ENCODE data around the gene COL11A2. TPM values are rescaled to one million over a fixed set of nuclear protein-coding genes. Genes with fewer than 3 reads are reported as not detected.

COL11A2 gene
- total and polyA plus RNA-seq, 12 donors: 0.05 to 7.2 (median 0.44) TPM

GRCh38 chr6:33171016-33171879 is 21.0 kb downstream of the COL11A2 start:
- no peaks in the 10 kb centered on the region for H3K9me3 ChIP-seq (replicated peaks in 1 of 3)
- H3K4me3 ChIP-seq: no peak overlapping the region
- intact Hi-C loops (cut with DNase I): no loop called here
- H3K27ac ChIP-seq: no peak overlapping the region
- H3K27me3 ChIP-seq: no peaks in the 10 kb centered on the region
- no peak for DNase-seq
- 81 to 85% (median 83%) methylated on average over 4 to 11 of the region's 11 CpGs for WGBS, 4 donors
- H3K36me3 ChIP-seq (replicated peaks in 1 of 2): no peaks in the 10 kb centered on the region
- no peak for TF ChIP-seq POLR2A (IDR thresholded peaks at IDR 0.05)
- no peak for TF ChIP-seq CTCF (IDR thresholded peaks at IDR 0.05)
- H3K4me1 ChIP-seq (replicated peaks in 1 of 2): no peaks in the 10 kb centered on the region

- no peaks in the 10 kb centered on the region for H3K4me1 ChIP-seq (replicated peaks in 1 of 2)
- TF ChIP-seq CTCF (IDR thresholded peaks at IDR 0.05): no peak
- no peak for DNase-seq
- 79 to 88% (median 85%) methylated on average over 8 to 9 of the region's 9 CpGs for WGBS, 4 donors
- no peaks in the 10 kb centered on the region for H3K36me3 ChIP-seq (replicated peaks in 1 of 2)
- H3K4me3 ChIP-seq: no peak overlapping the region
- intact Hi-C loops (cut with DNase I): no loop called here
- H3K9me3 ChIP-seq (replicated peaks in 1 of 3): no peaks in the 10 kb centered on the region
- H3K27me3 ChIP-seq: no peaks in the 10 kb centered on the region
- no peak overlapping the region for H3K27ac ChIP-seq
Measured at GRCh38 chr6:33170176-33171015, 21.9 kb downstream of the COL11A2 start.

- intact Hi-C loops (cut with DNase I): no loop called here
- WGBS, 4 donors: 87 to 96% (median 87%) methylated on average over 8 to 10 of the region's 10 CpGs
Measured at GRCh38 chr6:33169291-33170175, 22.7 kb downstream of the COL11A2 start.

More at GRCh38 chr6:33169291-33170175, 22.7 kb downstream of the COL11A2 start:
- no peak for TF ChIP-seq CTCF (IDR thresholded peaks at IDR 0.05)
- TF ChIP-seq POLR2A (IDR thresholded peaks at IDR 0.05): no peak
- H3K4me3 ChIP-seq: no peak overlapping the region
- H3K36me3 ChIP-seq (replicated peaks in 1 of 2): no peaks in the 10 kb centered on the region
- H3K4me1 ChIP-seq (replicated peaks in 1 of 2): no peaks in the 10 kb centered on the region
- H3K27me3 ChIP-seq: no peaks in the 10 kb centered on the region
- H3K9me3 ChIP-seq (replicated peaks in 1 of 3): no peaks in the 10 kb centered on the region
- no peak overlapping the region for H3K27ac ChIP-seq
- no peak for DNase-seq
